GM23338 (cell line): ENCODE measurements around the gene WDR70. TPM values are rescaled to one million over a fixed set of nuclear protein-coding genes. Genes with fewer than 3 reads are reported as not detected.

Experiments used
- ATAC-seq: fragments of 200-7000 bp; cut with Tn5 transposase; 3 replicates; pipeline ENCODE4 v1.9.1; 2020
- DNase-seq: peaks from one replicate; pipeline ENCODE4 v3.0.0-alpha.2; 2015; ENCODE audit warnings: low spot score
- H2AFZ ChIP-seq: fragments of 200-600 bp; sonication (generic); 2 replicates; pipeline ENCODE4 v1.8.0; 2016; ENCODE audit warnings: antibody characterized with exemption, mild to moderate bottlenecking, moderate library complexity
- H3F3A ChIP-seq: fragments of 200-600 bp; sonication (generic); replicated peaks from 2 replicates; pipeline ENCODE4 v1.8.0; 2017; ENCODE audit warnings: antibody characterized with exemption, mixed run types, low read depth
- H3K27ac ChIP-seq: fragments of 200-600 bp; sonication (generic); 2 replicates; pipeline ENCODE4 v1.6.1; 2016; ENCODE audit warnings: low read depth
- H3K27me3 ChIP-seq: fragments of 200-600 bp; sonication (generic); 2 replicates; pipeline ENCODE4 v1.8.0; 2016; ENCODE audit warnings: mild to moderate bottlenecking, mixed run types, moderate library complexity; ENCODE audit not compliant: insufficient read depth
- H3K36me3 ChIP-seq: fragments of 200-600 bp; sonication (generic); 2 replicates; pipeline ENCODE4 v1.8.0; 2016; ENCODE audit warnings: mild to moderate bottlenecking; ENCODE audit not compliant: insufficient read depth
- H3K4me1 ChIP-seq: fragments of 200-600 bp; sonication (generic); 2 replicates; pipeline ENCODE4 v1.8.0; 2016; ENCODE audit warnings: mild to moderate bottlenecking, moderate library complexity; ENCODE audit not compliant: insufficient read depth
- H3K4me2 ChIP-seq: fragments of 200-600 bp; sonication (generic); 2 replicates; pipeline ENCODE4 v1.7.1; 2017; ENCODE audit warnings: mixed run types
- H3K4me3 ChIP-seq: fragments of 200-600 bp; sonication (generic); 2 replicates; pipeline ENCODE4 v1.6.1; 2016; ENCODE audit warnings: mixed run types
- H3K79me2 ChIP-seq: fragments of 200-600 bp; sonication (generic); replicated peaks from 2 replicates; pipeline ENCODE4 v1.8.0; 2017; ENCODE audit warnings: mild to moderate bottlenecking; ENCODE audit not compliant: insufficient read depth
- H3K9me2 ChIP-seq: fragments of 200-600 bp; sonication (generic); 2 replicates; pipeline ENCODE4 v1.8.0; 2017; ENCODE audit not compliant: insufficient read depth
- H4K20me1 ChIP-seq: fragments of 200-600 bp; sonication (generic); replicated peaks from 2 replicates; pipeline ENCODE4 v1.8.0; 2017; ENCODE audit warnings: mild to moderate bottlenecking; ENCODE audit not compliant: insufficient read depth
- H3K27ac Mint-ChIP-seq: 2 replicates; pipeline ENCODE4 v1.8.0; 2020; ENCODE audit warnings: inconsistent platforms, mild to moderate bottlenecking, moderate library complexity, mixed read lengths
- H3K27me3 Mint-ChIP-seq: 3 replicates; pipeline ENCODE4 v1.8.0; 2022; ENCODE audit warnings: low read depth, mild to moderate bottlenecking, moderate library complexity, mixed read lengths, inconsistent platforms; ENCODE audit not compliant: insufficient read depth, poor library complexity
- H3K36me3 Mint-ChIP-seq: 3 replicates; pipeline ENCODE4 v1.8.0; 2021; ENCODE audit warnings: low read depth, mild to moderate bottlenecking, inconsistent platforms, moderate library complexity, mixed read lengths
- H3K4me1 Mint-ChIP-seq: 3 replicates; pipeline ENCODE4 v1.8.0; 2020; ENCODE audit warnings: mild to moderate bottlenecking, inconsistent platforms, mixed read lengths
- H3K4me3 Mint-ChIP-seq: 3 replicates; pipeline ENCODE4 v1.8.0; 2021; ENCODE audit warnings: moderate library complexity, mild to moderate bottlenecking, inconsistent platforms, mixed read lengths
- H3K9me3 Mint-ChIP-seq: 3 replicates; pipeline ENCODE4 v1.8.0; 2020; ENCODE audit warnings: moderate library complexity, mild to moderate bottlenecking, inconsistent platforms, mixed read lengths
- CREB1 ChIP-seq: fragments of 250-450 bp; sonication (Bioruptor Pico); IDR thresholded peaks from 2 replicates; pipeline ENCODE4 v1.5.0; 2020; ENCODE audit warnings: low read depth, mild to moderate bottlenecking, moderate library complexity
- CTCF ChIP-seq, 2 experiments: fragments of 200-600 bp in 1 of 2; sonication (generic) in 1 of 2; conservative IDR thresholded peaks; 2 replicates each; pipeline versions ENCODE4 v1.5.1 to v1.6.1; 2016 to 2017; ENCODE audit warnings: antibody characterized with exemption in 2 of 2, low read depth in 2 of 2, mild to moderate bottlenecking in 2 of 2, moderate library complexity in 1 of 2
- ETS1 ChIP-seq: IDR thresholded peaks from 2 replicates; pipeline ENCODE4 v1.6.1; 2016; ENCODE audit warnings: antibody characterized with exemption
- EZH2 ChIP-seq: fragments of 200-600 bp; sonication (generic); IDR thresholded peaks from one replicate; pipeline ENCODE4 v1.8.0; 2017; ENCODE audit warnings: antibody characterized with exemption, mild to moderate bottlenecking, low read depth; ENCODE audit not compliant: unreplicated experiment
- EZH2phosphoT487 ChIP-seq: fragments of 200-600 bp; sonication (generic); IDR thresholded peaks from one replicate; pipeline ENCODE4 v1.8.1; 2018; ENCODE audit warnings: antibody characterized with exemption; ENCODE audit not compliant: unreplicated experiment
- NANOG ChIP-seq: IDR thresholded peaks from 2 replicates; pipeline ENCODE4 v1.6.1; 2016; ENCODE audit warnings: antibody characterized with exemption, borderline replicate concordance
- STAT1 ChIP-seq: IDR thresholded peaks from one replicate; pipeline ENCODE4 v1.6.1; 2016; ENCODE audit warnings: antibody characterized with exemption; ENCODE audit not compliant: unreplicated experiment
- ZNF114 ChIP-seq: fragments of 250-450 bp; sonication (Bioruptor Pico); IDR thresholded peaks from 2 replicates; pipeline ENCODE4 v1.5.0; 2020; ENCODE audit warnings: mild to moderate bottlenecking, moderate library complexity
- ZNF331 ChIP-seq: fragments of 250-450 bp; sonication (Bioruptor Pico); IDR thresholded peaks from 2 replicates; pipeline ENCODE4 v1.5.0; 2020; ENCODE audit warnings: low read depth, mild to moderate bottlenecking, moderate library complexity
- ZNF462 ChIP-seq: fragments of 250-450 bp; sonication (Bioruptor Pico); IDR thresholded peaks from 2 replicates; pipeline ENCODE4 v1.5.0; 2020; ENCODE audit warnings: mild to moderate bottlenecking, moderate library complexity
- polyA plus RNA-seq: library from polyadenylated mRNA; unstranded; fragments of >200 nt; fragmentation: Nextera tagmentation; extraction: Ambion mirVana; gene quantifications from 2 replicates; pipeline ENCODE4 v1.2.1, GENCODE V29; 2016
- total RNA-seq: library from RNA; depleted of rRNA; stranded (reverse); fragments of >200 nt; shearing (Covaris generic); gene quantifications from 2 replicates; pipeline ENCODE4 v1.2.3, GENCODE V29; 2014

The WDR70 gene
- total and polyA plus RNA-seq, 2 experiments from 2014 or later: 34.9 to 86.7 TPM

DNA sequence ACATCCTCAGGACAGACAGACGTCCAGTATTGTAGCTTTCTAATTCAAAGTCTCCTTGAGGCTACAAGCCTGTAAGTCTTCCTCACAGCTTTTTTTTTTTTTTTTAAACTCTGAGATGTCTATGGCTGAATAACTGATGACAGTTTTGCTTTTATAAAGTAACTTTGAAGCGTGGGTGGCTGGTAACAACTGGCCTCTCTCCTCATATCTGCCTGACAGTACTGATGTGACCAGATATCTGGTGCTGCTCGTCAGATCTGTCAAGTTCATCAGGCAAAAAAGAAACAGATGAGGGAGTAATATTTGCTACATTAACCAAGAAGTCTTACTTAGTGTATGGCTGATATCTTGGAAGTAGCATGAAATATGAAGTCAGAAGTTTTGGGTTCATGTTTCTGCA is 388.1 kb downstream of the WDR70 start:
- Histone ChIP-seq H3K4me3 (no peak overlapping the region), H3K9me2 (peaks cover 10% of the 10 kb centered on the region; the same call in 1 of the 2 replicates), H3K4me1 (no peaks in the 10 kb centered on the region), H3K27me3 (no peaks in the 10 kb centered on the region), H4K20me1 (no peaks in the 10 kb centered on the region), H3K79me2 (no peaks in the 10 kb centered on the region), H3K36me3 (no peaks in the 10 kb centered on the region), H3F3A (no peaks in the 10 kb centered on the region), H3K27ac (no peak overlapping the region), H3K4me2 (no peak overlapping the region), H2AFZ (no peak overlapping the region)
- Mint-ChIP-seq H3K27me3 (peaks cover 1% of the 10 kb centered on the region), H3K4me1 (no peaks in the 10 kb centered on the region), H3K27ac (no peak overlapping the region), H3K36me3 (no peaks in the 10 kb centered on the region), H3K9me3 (no peaks in the 10 kb centered on the region), H3K4me3 (no peak overlapping the region)
- no peak for ATAC-seq
- TF ChIP-seq STAT1 (no peak), EZH2 (no peak)
- DNase-seq: no peak

DNA sequence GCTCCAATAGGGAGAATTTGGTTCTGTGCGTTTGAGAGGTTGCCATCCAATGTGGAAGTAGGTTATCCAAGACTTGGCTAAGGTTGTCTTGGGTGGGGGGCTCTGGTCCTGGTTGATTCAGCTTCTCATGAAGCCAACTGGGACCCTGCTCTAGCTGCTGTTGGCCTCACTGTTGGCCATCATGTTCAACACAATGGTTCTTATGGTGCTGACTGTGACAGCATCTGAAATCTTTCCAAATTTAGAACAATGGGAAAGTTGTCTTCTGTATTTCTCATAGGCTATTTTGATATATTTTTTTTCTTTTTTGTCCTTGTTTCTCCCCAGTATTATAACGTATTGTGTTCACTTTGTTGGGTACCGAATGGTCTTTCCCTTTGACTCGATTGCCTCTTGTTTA is 388.8 kb downstream of the WDR70 start:
- Histone ChIP-seq H3K27ac (no peak overlapping the region), H3K9me2 (peaks cover 10% of the 10 kb centered on the region; the same call in 1 of the 2 replicates), H3F3A (no peaks in the 10 kb centered on the region), H3K4me3 (no peak overlapping the region), H3K4me1 (no peaks in the 10 kb centered on the region), H3K79me2 (no peaks in the 10 kb centered on the region), H3K4me2 (no peak overlapping the region), H3K36me3 (no peaks in the 10 kb centered on the region), H3K27me3 (no peaks in the 10 kb centered on the region), H2AFZ (no peak overlapping the region), H4K20me1 (no peaks in the 10 kb centered on the region)
- Mint-ChIP-seq H3K4me1 (no peaks in the 10 kb centered on the region), H3K27me3 (no peaks in the 10 kb centered on the region), H3K36me3 (no peaks in the 10 kb centered on the region), H3K4me3 (no peak overlapping the region), H3K9me3 (no peaks in the 10 kb centered on the region), H3K27ac (no peak overlapping the region)
- no peak for ATAC-seq
- DNase-seq: no peak
- TF ChIP-seq CTCF (conservative IDR thresholded peaks at IDR 0.05; ENCODE audit: low read depth in 2 of 2): no peak
- no peak for TF ChIP-seq NANOG
- TF ChIP-seq ZNF331 (CRISPR knock-in tag): no peak
- TF ChIP-seq ETS1: no peak
- TF ChIP-seq EZH2phosphoT487: no peak
- no peak for TF ChIP-seq EZH2
- TF ChIP-seq ZNF462 (CRISPR knock-in tag): no peak
- TF ChIP-seq ZNF114 (CRISPR knock-in tag): no peak
- no peak for TF ChIP-seq CREB1 (CRISPR knock-in tag)
